Glomerular visceral epithelial cell (primary cell): ENCODE results near the gene NDRG2.

ENCODE experiments used
- DNase-seq: peaks from one replicate; pipeline ENCODE4 v3.0.0-alpha.2; 2016; ENCODE audit errors: extremely low spot score

NDRG2 gene

GRCh38 chr14:21034707-21035106 is 9.8 kb upstream of the NDRG2 start, which contains the start of gene RNASE13:
TSS of gene RNASE13 (minus strand) at chr14:21034807. CDS start at chr14:21034288, 519 bp downstream.
- DNase-seq = no peak

DNA sequence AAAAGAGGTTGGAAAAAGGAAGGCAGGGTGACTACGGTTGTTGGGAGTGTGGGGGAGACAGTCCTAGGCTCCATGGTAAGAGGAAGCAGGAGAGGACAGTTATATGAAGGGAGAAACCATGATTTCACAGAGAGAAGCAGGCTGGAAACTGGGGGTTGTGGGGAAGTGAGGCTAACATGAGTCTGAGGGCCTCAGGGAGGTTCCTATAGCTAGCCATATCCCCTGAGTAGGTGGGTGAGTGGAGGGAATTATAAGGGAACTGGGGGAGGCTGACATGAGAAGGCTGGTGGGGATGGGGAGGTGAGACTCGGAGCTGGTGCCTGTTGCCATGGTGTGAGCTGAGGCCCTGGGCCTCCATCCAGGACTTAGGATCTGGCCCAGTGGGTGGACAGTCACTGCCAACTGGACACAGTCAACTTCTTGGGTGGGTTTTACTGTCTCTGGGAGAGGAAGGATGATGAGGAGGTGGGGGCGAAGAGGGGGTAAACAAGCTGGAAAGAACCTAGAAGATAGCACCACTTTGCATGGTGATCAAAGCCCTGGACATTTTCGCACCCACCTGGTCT is 8.4 kb upstream of the NDRG2 start:
- no peak for DNase-seq

DNA sequence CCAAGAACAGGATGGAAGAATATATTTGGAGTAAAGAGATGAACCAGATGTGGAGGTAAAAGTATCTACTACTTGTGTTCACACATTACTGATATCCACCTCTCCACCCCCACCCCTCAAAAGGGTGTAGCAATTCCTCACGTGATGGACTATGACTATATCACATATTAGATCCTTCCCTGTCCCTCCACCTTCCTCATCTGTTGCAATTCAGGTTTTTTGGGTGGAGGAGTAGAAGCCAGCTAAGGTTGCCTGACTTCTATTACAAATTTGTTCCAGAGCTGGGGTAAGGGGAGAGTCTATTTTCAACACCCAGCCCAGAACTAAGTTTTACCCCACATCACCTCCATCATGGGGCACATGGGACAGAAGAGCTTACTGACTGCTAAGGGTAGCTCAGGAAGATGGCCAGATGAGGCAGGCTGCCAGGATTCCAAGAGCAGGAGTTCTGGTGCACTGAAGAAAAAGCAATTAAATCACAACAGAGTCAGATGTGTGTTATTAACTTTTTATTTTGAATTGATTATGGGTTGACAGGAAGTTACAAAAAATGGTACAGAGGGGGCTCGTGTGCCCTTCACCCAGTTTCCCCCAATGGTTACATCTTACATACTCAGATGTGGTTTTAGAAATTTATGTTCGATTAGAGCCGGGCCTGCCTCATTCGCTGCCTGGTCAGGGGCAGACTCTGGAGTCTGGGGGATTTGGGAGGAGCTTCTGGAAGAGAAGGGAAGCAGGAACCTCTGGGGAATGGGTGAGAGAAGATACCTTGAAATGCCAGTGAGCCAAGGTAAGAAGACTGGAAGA is 7.7 kb upstream of the NDRG2 start:
- no peak for DNase-seq

DNA sequence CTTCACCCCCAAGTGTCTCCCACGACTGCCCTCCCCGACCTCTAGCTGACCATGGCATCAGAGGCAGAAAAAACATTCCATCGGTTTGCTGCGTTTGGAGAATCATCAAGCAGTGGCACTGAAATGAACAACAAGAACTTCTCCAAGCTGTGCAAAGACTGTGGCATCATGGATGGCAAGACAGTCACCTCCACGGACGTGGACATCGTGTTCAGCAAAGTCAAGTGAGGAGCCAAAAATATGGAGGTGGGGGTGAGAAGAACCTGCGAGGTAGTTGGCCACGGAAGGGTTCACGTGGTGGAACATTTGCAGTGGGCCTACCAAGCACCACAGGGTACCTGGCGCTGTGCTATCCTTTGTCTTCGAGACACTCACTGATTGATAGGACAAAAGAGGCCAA is 5.7 kb upstream of the NDRG2 start:
- no peak for DNase-seq

DNA sequence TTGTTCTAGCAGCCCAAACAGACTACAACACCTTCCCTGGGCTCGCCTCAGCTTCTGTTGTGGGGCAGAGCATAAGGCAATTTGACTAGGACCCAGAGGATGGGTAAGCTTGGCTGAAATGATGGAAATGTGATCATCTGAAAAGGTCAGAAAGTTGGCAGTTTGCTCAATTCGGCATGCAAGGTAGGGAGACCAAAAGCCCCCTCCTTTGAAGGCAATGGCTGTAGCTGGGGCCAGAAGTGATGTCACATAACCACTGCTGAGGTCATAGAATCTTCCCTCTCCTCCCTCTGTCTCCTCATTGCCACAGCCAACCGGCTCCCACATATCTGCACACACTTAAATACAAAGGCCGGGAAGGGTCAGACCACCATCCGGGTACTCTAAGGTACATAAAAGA is 5.1 kb upstream of the NDRG2 start, which contains the start of gene TPPP2:
Gene TPPP2, plus strand, starts transcription at position 301 of the 400 bp plus-strand sequence. CDS start 365 bp downstream, outside the sequence.
- DNase-seq = no peak

GRCh38 chr14:21026988-21027315 is 2.1 kb upstream of the NDRG2 start:
- no peak for DNase-seq

DNA sequence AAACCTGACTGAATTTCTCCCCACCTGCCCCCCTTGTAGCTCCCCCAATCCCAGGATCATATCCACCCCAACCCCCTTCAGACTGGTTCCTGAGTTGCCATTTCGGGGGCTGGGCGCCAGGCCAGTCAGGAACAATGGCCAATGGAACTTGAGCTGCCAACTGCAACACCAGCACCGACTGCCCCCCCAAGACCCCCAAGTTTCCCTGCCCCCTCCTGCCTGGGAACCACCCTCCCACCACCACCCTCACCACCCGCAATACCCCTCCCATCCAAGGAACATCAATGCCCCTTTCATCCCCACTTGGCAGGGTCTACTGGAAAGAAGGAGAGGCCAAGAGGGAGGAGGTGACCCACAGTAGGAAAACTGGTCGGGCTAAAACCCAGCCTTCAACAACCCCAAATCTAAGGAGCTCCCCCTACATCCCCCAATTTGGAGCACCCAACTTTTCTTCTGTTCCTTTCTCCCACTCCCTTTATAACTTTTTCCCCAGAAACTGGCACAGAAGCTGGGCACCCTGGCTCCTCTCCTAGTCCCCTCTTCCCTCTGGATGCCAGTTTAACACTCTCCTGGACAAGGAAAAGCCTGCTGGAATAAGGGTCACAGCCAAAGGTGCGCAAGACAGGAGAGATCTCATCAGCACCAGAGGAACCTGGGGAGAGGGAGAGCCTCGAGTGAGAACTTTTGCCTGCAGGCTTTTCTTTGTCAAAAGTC is 1.6 kb upstream of the NDRG2 start:
- no peak for DNase-seq

DNA sequence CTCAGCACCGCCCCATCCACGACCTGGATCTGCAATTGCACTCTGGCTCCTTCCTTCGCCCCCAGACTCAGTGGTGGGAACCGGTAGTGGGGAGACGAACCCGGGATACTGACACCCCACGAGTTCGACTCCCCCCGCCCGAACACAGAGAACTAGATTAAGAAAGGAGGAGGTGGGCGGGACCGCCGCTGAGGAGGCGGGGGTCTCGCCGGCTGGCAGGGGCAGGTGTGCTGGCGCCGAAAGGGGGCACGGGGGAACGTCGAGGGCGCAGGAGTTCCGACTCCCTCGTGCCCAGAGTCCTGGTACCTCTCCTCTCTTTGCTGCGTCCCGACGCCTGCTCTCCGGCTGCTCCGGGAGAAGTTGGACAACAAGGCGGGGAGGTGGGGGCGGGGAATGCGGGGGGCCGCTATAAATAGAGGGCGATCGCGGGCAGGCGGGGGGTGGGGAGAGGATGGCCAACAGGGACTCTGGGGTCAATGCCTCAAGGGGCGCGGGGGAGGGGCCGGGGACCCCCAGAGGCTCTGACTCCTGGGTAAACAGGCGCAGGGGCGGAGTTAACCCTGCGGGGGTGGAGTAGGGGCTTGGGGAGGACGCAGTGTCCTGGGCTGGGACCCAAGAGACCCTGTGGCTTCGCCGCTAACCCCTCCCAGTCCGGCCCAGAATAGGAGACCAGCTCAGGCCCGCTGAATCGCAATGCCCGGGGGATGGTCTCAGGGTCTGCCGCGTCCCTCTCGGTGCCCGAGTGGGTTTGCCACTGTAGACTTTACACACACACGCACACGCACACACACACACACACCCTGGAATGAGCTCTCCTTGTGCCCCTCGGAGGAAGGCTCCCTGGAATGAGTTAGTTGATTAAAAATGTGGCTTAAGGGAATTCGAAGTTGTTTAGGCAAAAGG is 761 bp upstream of the NDRG2 start:
- no peak for DNase-seq

- no peak for DNase-seq
Observed at GRCh38 chr14:21023817-21024584, 860 bp downstream of the NDRG2 start.

- no peak for DNase-seq
Observed at GRCh38 chr14:21023174-21023573, 1.7 kb downstream of the NDRG2 start.

DNA sequence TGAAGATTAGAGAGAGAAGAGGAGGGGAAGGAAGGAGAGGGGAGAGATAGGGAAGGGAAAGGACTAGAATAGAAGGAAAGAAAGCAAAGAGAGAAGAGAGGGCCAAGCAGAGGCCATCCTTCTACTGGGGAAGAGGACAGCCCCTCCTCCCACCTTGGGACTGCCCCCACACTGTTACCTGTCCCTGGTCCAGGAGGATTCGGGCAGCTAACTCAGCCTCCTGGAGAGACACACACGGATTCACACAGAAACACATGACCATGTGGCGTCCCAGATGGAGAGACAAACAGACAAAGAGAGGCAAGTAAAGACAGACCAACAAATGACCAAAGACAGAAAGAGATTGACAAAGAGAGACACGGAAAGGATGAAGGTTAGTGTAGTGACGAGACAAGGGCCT is 2.2 kb downstream of the NDRG2 start:
- no peak for DNase-seq

DNA sequence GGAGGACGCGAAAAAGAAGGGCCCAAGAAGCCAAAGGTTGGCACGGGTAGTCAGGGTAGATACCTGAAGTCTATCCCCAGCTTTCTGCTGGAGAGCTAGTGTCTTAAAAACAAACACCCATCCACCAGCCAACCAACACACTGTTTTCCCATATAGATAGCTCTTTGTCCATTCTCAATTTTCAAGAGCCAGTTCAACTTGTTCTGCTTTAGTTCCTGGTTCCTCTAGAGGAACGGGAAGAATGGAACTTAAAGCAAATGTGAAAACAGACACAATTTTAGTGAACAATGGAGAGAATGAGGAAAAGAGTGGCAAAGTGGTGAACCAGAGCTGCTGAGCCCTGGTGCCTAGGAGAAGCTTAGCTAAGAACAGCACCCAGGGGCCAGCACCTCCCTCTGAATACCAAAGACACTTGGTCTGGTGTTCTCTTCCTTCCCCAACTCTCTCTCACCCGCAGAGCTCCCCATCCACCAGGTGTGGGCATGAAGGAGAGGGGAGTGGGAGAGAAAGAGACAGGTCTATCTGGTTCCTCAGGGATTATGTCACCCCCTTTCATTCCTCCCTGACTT is 3.8 kb downstream of the NDRG2 start:
- DNase-seq = no peak

- DNase-seq = no peak
Observed at GRCh38 chr14:21019366-21019765, 5.5 kb downstream of the NDRG2 start.

DNA sequence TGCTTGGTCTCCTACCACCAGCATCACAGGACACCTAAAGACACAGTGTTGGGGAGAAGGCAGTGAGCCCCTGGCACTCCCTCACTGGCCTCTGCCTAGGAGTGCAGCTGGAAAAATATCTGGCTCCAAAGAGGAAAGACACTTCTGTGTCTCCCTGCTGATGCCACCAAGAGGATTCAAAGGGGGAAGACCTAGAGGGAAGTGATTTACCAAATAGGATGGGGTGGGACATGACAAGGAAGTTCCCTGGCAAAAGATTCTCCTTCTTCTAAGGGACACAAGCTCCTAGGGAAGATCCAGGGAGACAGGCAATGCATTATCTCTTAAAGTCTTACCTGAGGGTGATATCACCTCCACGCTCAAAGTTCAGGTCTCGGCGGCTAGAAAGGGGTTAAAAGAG is 6.1 kb downstream of the NDRG2 start:
- DNase-seq = no peak

DNA sequence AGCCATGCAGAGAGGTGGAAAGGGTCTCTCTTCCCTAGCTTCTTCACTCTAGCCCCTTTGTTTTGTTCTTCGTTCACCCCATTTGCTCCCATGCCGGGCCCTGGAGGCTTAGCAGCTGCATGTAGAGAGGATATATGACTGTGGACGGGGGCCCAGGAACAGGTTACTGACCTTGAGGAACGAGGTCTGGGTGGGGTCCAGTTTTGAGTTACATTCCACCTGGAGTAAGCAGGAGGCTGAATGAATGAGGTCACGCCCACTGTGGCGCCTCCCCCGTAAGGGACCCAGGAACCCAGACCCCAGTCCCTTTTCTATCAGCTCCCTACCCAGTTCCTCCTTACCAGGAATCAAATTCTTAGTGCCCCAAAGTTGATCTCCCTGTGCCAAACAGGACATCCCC is 6.6 kb downstream of the NDRG2 start:
- no peak for DNase-seq

DNA sequence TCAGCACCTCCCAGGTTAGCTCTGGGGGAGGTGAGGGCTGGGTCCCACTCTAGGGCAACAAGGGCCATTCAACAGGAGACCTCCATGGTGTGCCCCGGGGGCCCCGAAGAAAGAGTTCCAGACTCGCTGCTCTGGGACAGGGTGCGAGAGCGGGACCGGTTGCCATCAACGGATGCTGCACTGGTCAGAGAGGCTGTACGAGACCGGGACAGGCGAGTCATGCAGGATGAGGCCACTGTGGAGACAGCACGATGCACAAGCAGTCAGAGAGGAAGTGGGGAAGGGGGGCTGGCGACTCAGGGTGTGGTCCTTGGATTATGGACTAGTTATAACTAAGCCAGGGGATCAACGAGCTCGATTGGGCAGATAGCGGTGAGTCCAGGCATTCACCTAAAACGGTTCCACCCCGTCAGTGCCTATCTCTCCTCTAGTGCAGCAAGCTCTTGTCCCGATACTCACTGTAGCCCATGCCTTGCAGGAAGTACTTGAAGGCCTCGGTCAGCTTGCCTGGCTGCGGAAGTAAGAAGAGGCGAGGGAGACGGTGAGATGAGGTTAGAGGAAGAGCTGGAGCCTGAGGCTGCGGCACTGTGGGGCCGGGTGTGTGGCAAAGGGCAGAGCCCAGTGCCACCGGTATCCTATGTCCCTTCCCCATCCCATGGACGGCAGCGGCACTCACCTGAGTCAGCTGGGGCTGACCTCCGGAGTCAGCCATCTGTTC is 7.2 kb downstream of the NDRG2 start:
- DNase-seq = no peak

DNA sequence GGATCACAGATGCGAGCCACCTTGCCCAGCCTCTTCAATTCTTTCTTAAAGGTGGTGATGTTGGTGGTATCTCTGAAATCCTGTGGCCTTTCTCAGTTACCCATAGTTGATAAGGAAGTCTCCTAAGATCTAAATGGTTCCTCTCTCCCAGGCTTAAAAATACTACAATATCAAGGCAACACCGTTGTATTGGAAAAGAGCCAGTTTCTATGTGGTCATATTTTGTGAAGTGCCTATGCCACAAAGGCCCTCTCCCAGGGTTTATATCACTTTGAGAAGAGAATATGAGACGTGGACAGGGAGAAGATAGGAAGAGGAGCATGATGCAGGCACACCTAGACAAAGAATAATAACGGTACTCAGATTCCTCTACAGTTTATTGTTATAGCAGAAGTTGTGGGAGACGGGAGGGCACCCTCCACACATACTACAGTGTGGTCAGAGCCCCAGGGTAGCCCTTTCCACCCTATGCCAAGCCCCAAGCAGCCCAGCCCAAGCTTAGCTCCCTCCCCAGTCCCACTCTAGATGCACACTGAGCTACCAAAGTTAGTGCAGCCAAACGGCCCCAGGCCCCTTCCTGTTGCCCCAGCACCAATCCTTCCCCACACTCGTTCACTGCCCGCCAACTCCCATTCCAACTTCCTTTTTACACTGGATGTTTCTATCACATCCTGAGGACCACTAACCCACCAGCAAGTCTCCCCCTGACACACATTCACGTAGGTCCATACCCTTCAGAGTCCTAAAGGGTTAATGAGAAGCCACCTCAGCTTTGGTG is 8.3 kb downstream of the NDRG2 start:
- no peak for DNase-seq

DNA sequence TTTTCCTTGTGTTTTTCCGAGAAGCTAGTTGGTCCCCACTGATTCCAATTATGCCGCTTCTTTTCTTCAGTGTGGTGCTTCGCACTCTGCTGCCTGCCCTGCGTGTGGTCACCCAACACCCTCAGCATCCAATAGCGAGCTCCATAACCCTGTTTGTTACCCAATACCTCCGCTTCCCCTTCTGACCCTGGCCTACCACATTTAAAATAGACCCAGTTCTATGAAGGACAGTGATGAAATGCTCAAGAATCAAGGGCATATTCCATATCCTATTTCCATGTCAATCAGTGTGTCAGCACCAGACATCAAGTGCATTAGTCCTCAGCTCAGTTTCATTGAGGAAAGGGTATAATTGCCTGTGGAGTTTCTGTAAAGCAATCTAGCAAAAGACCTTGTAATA is 9.5 kb downstream of the NDRG2 start:
- no peak for DNase-seq

DNA sequence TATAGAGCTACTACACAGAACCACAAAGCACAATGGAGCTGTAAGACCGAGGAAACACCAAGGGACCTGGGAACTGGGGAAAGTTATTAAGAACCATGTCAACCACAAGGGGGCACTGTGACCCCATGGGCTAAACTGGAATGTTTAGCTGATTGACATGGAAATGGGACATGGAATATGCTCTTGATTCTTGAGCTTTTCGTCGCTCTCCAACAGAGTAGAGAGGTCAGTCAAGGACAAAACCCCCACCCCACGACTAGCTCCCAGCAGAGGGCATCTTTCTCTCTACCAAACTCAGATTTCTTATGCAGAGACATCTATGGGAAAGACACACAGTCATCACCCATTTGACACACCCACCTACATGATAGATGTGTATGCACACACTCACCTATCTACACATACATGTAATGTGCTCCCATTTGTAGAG is 10.1 kb downstream of the NDRG2 start:
- DNase-seq = peak; percentile 84
